ENCODE measurements around the gene GRM4. TPM values are rescaled to one million over a fixed set of nuclear protein-coding genes. Genes with fewer than 3 reads are reported as not detected.

The GRM4 gene
- total RNA-seq, 1 experiment from 2014 or later, result 5.6 TPM

DNA sequence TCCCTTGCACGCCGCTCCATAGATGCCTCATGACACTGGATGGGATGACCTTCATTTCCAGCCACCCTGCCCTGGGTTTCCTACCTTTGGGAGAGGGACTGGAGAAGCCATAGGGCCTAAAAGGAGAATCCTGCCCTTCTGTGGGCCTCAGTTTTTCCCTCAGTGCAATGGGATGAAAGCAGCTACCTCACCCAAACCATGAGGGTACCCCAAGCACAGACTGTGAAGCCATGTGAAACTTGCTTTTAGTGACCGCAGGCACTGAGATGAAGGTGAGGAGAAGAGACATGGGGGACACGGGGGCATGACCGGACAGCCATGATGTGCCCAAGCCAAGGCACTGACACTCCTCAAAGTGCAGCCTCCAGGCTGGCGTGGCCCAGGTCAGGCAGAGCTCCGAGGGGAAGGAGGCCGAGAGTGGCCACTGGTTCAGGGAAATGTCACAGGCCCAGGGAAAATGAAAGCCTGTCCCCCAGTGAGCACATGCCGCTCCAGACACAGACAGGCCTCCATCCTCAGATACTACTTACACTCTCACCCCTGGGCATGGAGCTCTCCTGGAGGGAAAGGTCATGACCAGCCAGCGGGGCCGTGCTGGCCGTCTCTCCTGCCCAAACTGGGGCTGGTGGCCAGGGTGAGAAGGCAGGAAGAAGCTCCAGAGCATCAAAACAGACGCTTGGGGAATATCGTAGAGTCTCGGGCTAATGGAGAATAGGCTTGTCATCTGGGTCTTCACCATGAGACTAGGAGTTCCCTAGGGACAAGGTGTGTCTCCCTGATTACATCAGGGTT lies 116.2 kb downstream of the GRM4 start:
- no peak overlapping the region for H2BK5ac ChIP-seq (ENCODE audit: insufficient read length, low read length)
- H2AK5ac ChIP-seq (ENCODE audit: insufficient read length, low read length), result no peak overlapping the region
- H3K27me3 ChIP-seq (ENCODE audit: insufficient read depth, low read length), result no peaks in the 10 kb centered on the region
- no peak overlapping the region for H3K23ac ChIP-seq (ENCODE audit: insufficient read length, low read depth, low read length)
- Mint-ChIP-seq H3K9me3 (no peaks in the 10 kb centered on the region), H3K36me3 (ENCODE audit: insufficient read depth in 1 of 3, low read depth in 3 of 3) (peaks cover 0 to 1% (median 0%) of the 10 kb centered on the region in 3 experiments; a peak in 1 of 7 replicates), H3K4me3 (no peak overlapping the region), H3K27ac (no peak overlapping the region), H3K4me1 (peaks cover 12 to 17% of the 10 kb centered on the region in 2 experiments), H3K27me3 (ENCODE audit: low read depth) (peaks cover 10% of the 10 kb centered on the region)
- TF ChIP-seq, protein P1, sequence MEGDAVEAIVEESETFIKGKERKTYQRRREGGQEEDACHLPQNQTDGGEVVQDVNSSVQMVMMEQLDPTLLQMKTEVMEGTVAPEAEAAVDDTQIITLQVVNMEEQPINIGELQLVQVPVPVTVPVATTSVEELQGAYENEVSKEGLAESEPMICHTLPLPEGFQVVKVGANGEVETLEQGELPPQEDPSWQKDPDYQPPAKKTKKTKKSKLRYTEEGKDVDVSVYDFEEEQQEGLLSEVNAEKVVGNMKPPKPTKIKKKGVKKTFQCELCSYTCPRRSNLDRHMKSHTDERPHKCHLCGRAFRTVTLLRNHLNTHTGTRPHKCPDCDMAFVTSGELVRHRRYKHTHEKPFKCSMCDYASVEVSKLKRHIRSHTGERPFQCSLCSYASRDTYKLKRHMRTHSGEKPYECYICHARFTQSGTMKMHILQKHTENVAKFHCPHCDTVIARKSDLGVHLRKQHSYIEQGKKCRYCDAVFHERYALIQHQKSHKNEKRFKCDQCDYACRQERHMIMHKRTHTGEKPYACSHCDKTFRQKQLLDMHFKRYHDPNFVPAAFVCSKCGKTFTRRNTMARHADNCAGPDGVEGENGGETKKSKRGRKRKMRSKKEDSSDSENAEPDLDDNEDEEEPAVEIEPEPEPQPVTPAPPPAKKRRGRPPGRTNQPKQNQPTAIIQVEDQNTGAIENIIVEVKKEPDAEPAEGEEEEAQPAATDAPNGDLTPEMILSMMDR (conservative IDR thresholded peaks at IDR 0.05), result no peak
- H2BK20ac ChIP-seq (ENCODE audit: low read depth, low read length, poor library complexity, severe bottlenecking), result no peak overlapping the region
- no peak overlapping the region for H3K9ac ChIP-seq (ENCODE audit: extremely low read depth, insufficient read length, low read length)
- no peak overlapping the region for H3K18ac ChIP-seq (ENCODE audit: insufficient read length, low read depth, low read length)
- H4K20me1 ChIP-seq (ENCODE audit: control insufficient read depth, insufficient read depth, insufficient read length), result no peaks in the 10 kb centered on the region
- H3K79me2 ChIP-seq (ENCODE audit: insufficient read depth, low read length), result no peaks in the 10 kb centered on the region
- H3K79me1 ChIP-seq (ENCODE audit: insufficient read depth, low read depth, low read length, poor library complexity, severe bottlenecking), result no peaks in the 10 kb centered on the region
- no peak overlapping the region for H4K5ac ChIP-seq (ENCODE audit: insufficient read length, low read depth, low read length)
- no peak overlapping the region for H3K14ac ChIP-seq (ENCODE audit: insufficient read depth, low read length)
- no peak overlapping the region for H2AFZ ChIP-seq (ENCODE audit: low read length)
- no peak overlapping the region for H3K4me2 ChIP-seq (ENCODE audit: insufficient read depth, insufficient read length, low read length)
- no peaks in the 10 kb centered on the region for H3K9me3 ChIP-seq (ENCODE audit: control insufficient read depth, low read depth, low read length)
- no peak overlapping the region for H2BK120ac ChIP-seq (ENCODE audit: low read depth, low read length, poor library complexity, severe bottlenecking)
- H3K56ac ChIP-seq (ENCODE audit: insufficient read length, low read depth, low read length), result no peak overlapping the region
- no peak overlapping the region for H2BK15ac ChIP-seq (ENCODE audit: low read depth, low read length)
- DNase-seq, result no peak
- H3K4me1 ChIP-seq (ENCODE audit: insufficient read depth, low read length), result no peaks in the 10 kb centered on the region
- H3K4ac ChIP-seq (ENCODE audit: low read depth, low read length), result no peak overlapping the region
- no peak overlapping the region for H4K8ac ChIP-seq (replicated peaks; ENCODE audit: insufficient read length, low read depth, low read length)
- no peak overlapping the region for H3K27ac ChIP-seq (ENCODE audit: insufficient read length, low read depth, low read length)
- no peak overlapping the region for H3T11ph ChIP-seq (ENCODE audit: low read length)
- WGBS (ENCODE audit: extremely low coverage, insufficient read length, low lambda C conversion rate), result no CpG with 5 or more reads among the region's 15 CpGs
- H3K23me2 ChIP-seq (ENCODE audit: insufficient read length, low read depth, low read length, poor library complexity, severe bottlenecking), result no peaks in the 10 kb centered on the region
- no peak overlapping the region for H4K91ac ChIP-seq (ENCODE audit: insufficient read length, low read depth, low read length)
- no peak overlapping the region for H2BK12ac ChIP-seq (ENCODE audit: insufficient read length, low read depth, low read length)

Measured in H9 (cell line).